ENCODE data around the gene NDUFS6.
A peak's percentile ranks its signal among the peaks of the same experiment; 100 is the strongest.

The NDUFS6 gene

GRCh38 chr5:1855596-1855995 lies 54.4 kb downstream of the NDUFS6 start:
- Histone ChIP-seq H3K4ac (ENCODE audit: low read depth, low read length) (no peak overlapping the region), H2BK120ac (ENCODE audit: insufficient read depth, low read length, poor library complexity) (no peak overlapping the region), H2AK5ac (ENCODE audit: low read length) (no peak overlapping the region), H4K91ac (ENCODE audit: low read depth, low read length) (no peak overlapping the region), H2BK5ac (ENCODE audit: low read depth, low read length, poor library complexity) (no peak overlapping the region), H3K79me2 (ENCODE audit: control insufficient read depth, insufficient read depth, low read length, poor library complexity) (no peaks in the 10 kb centered on the region), H3K9ac (ENCODE audit: low read length) (no peak overlapping the region), H3K27me3 (ENCODE audit: insufficient read depth, low read length) (peaks cover 5% of the 10 kb centered on the region), H3K14ac (ENCODE audit: low read length) (no peak overlapping the region), H2BK12ac (ENCODE audit: low read length) (no peak overlapping the region), H4K8ac (ENCODE audit: low read depth, low read length) (no peak overlapping the region), H3K18ac (ENCODE audit: low read length) (no peak overlapping the region), H3K4me3 (ENCODE audit: low read depth, low read length) (peak overlapping the region; percentile 30), H2AFZ (ENCODE audit: insufficient read depth, low read length, poor library complexity) (no peak overlapping the region), H3K9me3 (ENCODE audit: insufficient read depth, low read depth, low read length) (peaks cover 7% of the 10 kb centered on the region), H3K4me2 (ENCODE audit: low read length) (no peak overlapping the region), H3K79me1 (ENCODE audit: low read length) (no peaks in the 10 kb centered on the region), H4K12ac (ENCODE audit: low read depth, low read length) (no peak overlapping the region), H3K23ac (ENCODE audit: low read length) (no peak overlapping the region), H3K4me1 (ENCODE audit: control insufficient read depth in 1 of 2, insufficient read depth in 2 of 2, low read length in 2 of 2) (peaks cover 6 to 9% of the 10 kb centered on the region in 2 experiments), H3K36me3 (ENCODE audit: control insufficient read depth in 1 of 2, insufficient read depth in 2 of 2, low read length in 2 of 2) (no peaks in the 10 kb centered on the region), H3K27ac (ENCODE audit: low read depth, low read length) (no peak overlapping the region)
- no CpG with 5 or more reads among the region's 17 CpGs for WGBS (ENCODE audit: extremely low coverage, insufficient coverage, insufficient read length)
- DNase-seq: no peak

GRCh38 chr5:1856596-1857255 lies 55.5 kb downstream of the NDUFS6 start:
- peaks cover 0 to 1% of the 10 kb centered on the region in 2 experiments for H3K4me1 ChIP-seq (ENCODE audit: control insufficient read depth in 1 of 2, insufficient read depth in 2 of 2, low read length in 2 of 2)
- no peak overlapping the region for H2BK5ac ChIP-seq (ENCODE audit: low read depth, low read length, poor library complexity)
- H2BK120ac ChIP-seq (ENCODE audit: insufficient read depth, low read length, poor library complexity): no peak overlapping the region
- no peak overlapping the region for H4K12ac ChIP-seq (ENCODE audit: low read depth, low read length)
- no CpG with 5 or more reads among the region's 49 CpGs for WGBS (ENCODE audit: extremely low coverage, insufficient coverage, insufficient read length)
- H3K9ac ChIP-seq (ENCODE audit: low read length): no peak overlapping the region
- H2AK5ac ChIP-seq (ENCODE audit: low read length): no peak overlapping the region
- no peak overlapping the region for H3K4ac ChIP-seq (ENCODE audit: low read depth, low read length)
- no peak overlapping the region for H3K18ac ChIP-seq (ENCODE audit: low read length)
- no peaks in the 10 kb centered on the region for H3K79me1 ChIP-seq (ENCODE audit: low read length)
- no peak for DNase-seq
- H3K4me3 ChIP-seq (ENCODE audit: low read depth, low read length): no peak overlapping the region
- H2AFZ ChIP-seq (ENCODE audit: insufficient read depth, low read length, poor library complexity): no peak overlapping the region
- H3K36me3 ChIP-seq (ENCODE audit: control insufficient read depth in 1 of 2, insufficient read depth in 2 of 2, low read length in 2 of 2): no peaks in the 10 kb centered on the region
- no peak overlapping the region for H3K14ac ChIP-seq (ENCODE audit: low read length)
- H4K8ac ChIP-seq (ENCODE audit: low read depth, low read length): no peak overlapping the region
- no peak overlapping the region for H4K91ac ChIP-seq (ENCODE audit: low read depth, low read length)
- no peak overlapping the region for H2BK12ac ChIP-seq (ENCODE audit: low read length)
- H3K27ac ChIP-seq (ENCODE audit: low read depth, low read length): no peak overlapping the region
- H3K79me2 ChIP-seq (ENCODE audit: control insufficient read depth, insufficient read depth, low read length, poor library complexity): no peaks in the 10 kb centered on the region
- H3K9me3 ChIP-seq (ENCODE audit: insufficient read depth, low read depth, low read length): peaks cover 5% of the 10 kb centered on the region
- H3K4me2 ChIP-seq (ENCODE audit: low read length): no peak overlapping the region
- H3K27me3 ChIP-seq (ENCODE audit: insufficient read depth, low read length): peaks cover 2% of the 10 kb centered on the region
- no peak overlapping the region for H3K23ac ChIP-seq (ENCODE audit: low read length)

- H4K12ac ChIP-seq (ENCODE audit: low read depth, low read length): no peak overlapping the region
- no peak overlapping the region for H3K14ac ChIP-seq (ENCODE audit: low read length)
- no peak for DNase-seq
- H2BK5ac ChIP-seq (ENCODE audit: low read depth, low read length, poor library complexity): no peak overlapping the region
- peaks cover 1% of the 10 kb centered on the region for H3K9me3 ChIP-seq (ENCODE audit: insufficient read depth, low read depth, low read length)
- H2BK120ac ChIP-seq (ENCODE audit: insufficient read depth, low read length, poor library complexity): no peak overlapping the region
- H3K18ac ChIP-seq (ENCODE audit: low read length): no peak overlapping the region
- H3K4ac ChIP-seq (ENCODE audit: low read depth, low read length): no peak overlapping the region
- no peaks in the 10 kb centered on the region for H3K36me3 ChIP-seq (ENCODE audit: control insufficient read depth in 1 of 2, insufficient read depth in 2 of 2, low read length in 2 of 2)
- no peak overlapping the region for H3K23ac ChIP-seq (ENCODE audit: low read length)
- no peaks in the 10 kb centered on the region for H3K4me1 ChIP-seq (ENCODE audit: control insufficient read depth in 1 of 2, insufficient read depth in 2 of 2, low read length in 2 of 2)
- H3K27me3 ChIP-seq (ENCODE audit: insufficient read depth, low read length): peaks cover 2% of the 10 kb centered on the region
- no peak overlapping the region for H4K8ac ChIP-seq (ENCODE audit: low read depth, low read length)
- WGBS (ENCODE audit: extremely low coverage, insufficient coverage, insufficient read length): no CpG with 5 or more reads among the region's 32 CpGs
- H3K79me1 ChIP-seq (ENCODE audit: low read length): no peaks in the 10 kb centered on the region
- H3K4me2 ChIP-seq (ENCODE audit: low read length): no peak overlapping the region
- no peak overlapping the region for H3K27ac ChIP-seq (ENCODE audit: low read depth, low read length)
- H3K9ac ChIP-seq (ENCODE audit: low read length): no peak overlapping the region
- no peak overlapping the region for H2AFZ ChIP-seq (ENCODE audit: insufficient read depth, low read length, poor library complexity)
- no peaks in the 10 kb centered on the region for H3K79me2 ChIP-seq (ENCODE audit: control insufficient read depth, insufficient read depth, low read length, poor library complexity)
- no peak overlapping the region for H2BK12ac ChIP-seq (ENCODE audit: low read length)
- no peak overlapping the region for H3K4me3 ChIP-seq (ENCODE audit: low read depth, low read length)
- H4K91ac ChIP-seq (ENCODE audit: low read depth, low read length): no peak overlapping the region
- H2AK5ac ChIP-seq (ENCODE audit: low read length): no peak overlapping the region
Measured at GRCh38 chr5:1857256-1857600, 56.0 kb downstream of the NDUFS6 start.

- no CpG with 5 or more reads among the region's 16 CpGs for WGBS (ENCODE audit: extremely low coverage, insufficient coverage, insufficient read length)
Measured at GRCh38 chr5:1858436-1858835, 57.2 kb downstream of the NDUFS6 start.

More at GRCh38 chr5:1858436-1858835, 57.2 kb downstream of the NDUFS6 start:
- H4K12ac ChIP-seq (ENCODE audit: low read depth, low read length): no peak overlapping the region
- no peak overlapping the region for H3K4me3 ChIP-seq (ENCODE audit: low read depth, low read length)
- no peaks in the 10 kb centered on the region for H3K79me1 ChIP-seq (ENCODE audit: low read length)
- H3K4ac ChIP-seq (ENCODE audit: low read depth, low read length): no peak overlapping the region
- H3K4me1 ChIP-seq (ENCODE audit: control insufficient read depth in 1 of 2, insufficient read depth in 2 of 2, low read length in 2 of 2): peaks cover 6 to 8% of the 10 kb centered on the region in 2 experiments
- H2BK120ac ChIP-seq (ENCODE audit: insufficient read depth, low read length, poor library complexity): no peak overlapping the region
- H2BK5ac ChIP-seq (ENCODE audit: low read depth, low read length, poor library complexity): no peak overlapping the region
- no peaks in the 10 kb centered on the region for H3K9me3 ChIP-seq (ENCODE audit: insufficient read depth, low read depth, low read length)
- peaks cover 2% of the 10 kb centered on the region for H3K27me3 ChIP-seq (ENCODE audit: insufficient read depth, low read length)
- H4K91ac ChIP-seq (ENCODE audit: low read depth, low read length): no peak overlapping the region
- no peak overlapping the region for H3K4me2 ChIP-seq (ENCODE audit: low read length)
- H2AFZ ChIP-seq (ENCODE audit: insufficient read depth, low read length, poor library complexity): no peak overlapping the region
- H3K14ac ChIP-seq (ENCODE audit: low read length): no peak overlapping the region
- H3K79me2 ChIP-seq (ENCODE audit: control insufficient read depth, insufficient read depth, low read length, poor library complexity): no peaks in the 10 kb centered on the region
- no peak overlapping the region for H3K18ac ChIP-seq (ENCODE audit: low read length)
- no peak for DNase-seq
- H3K23ac ChIP-seq (ENCODE audit: low read length): no peak overlapping the region
- H2BK12ac ChIP-seq (ENCODE audit: low read length): no peak overlapping the region
- no peak overlapping the region for H3K9ac ChIP-seq (ENCODE audit: low read length)
- H2AK5ac ChIP-seq (ENCODE audit: low read length): no peak overlapping the region
- H4K8ac ChIP-seq (ENCODE audit: low read depth, low read length): no peak overlapping the region
- no peak overlapping the region for H3K27ac ChIP-seq (ENCODE audit: low read depth, low read length)
- H3K36me3 ChIP-seq (ENCODE audit: control insufficient read depth in 1 of 2, insufficient read depth in 2 of 2, low read length in 2 of 2): no peaks in the 10 kb centered on the region
